ENCODE measurements around the gene DTNB.

DTNB gene

DNA sequence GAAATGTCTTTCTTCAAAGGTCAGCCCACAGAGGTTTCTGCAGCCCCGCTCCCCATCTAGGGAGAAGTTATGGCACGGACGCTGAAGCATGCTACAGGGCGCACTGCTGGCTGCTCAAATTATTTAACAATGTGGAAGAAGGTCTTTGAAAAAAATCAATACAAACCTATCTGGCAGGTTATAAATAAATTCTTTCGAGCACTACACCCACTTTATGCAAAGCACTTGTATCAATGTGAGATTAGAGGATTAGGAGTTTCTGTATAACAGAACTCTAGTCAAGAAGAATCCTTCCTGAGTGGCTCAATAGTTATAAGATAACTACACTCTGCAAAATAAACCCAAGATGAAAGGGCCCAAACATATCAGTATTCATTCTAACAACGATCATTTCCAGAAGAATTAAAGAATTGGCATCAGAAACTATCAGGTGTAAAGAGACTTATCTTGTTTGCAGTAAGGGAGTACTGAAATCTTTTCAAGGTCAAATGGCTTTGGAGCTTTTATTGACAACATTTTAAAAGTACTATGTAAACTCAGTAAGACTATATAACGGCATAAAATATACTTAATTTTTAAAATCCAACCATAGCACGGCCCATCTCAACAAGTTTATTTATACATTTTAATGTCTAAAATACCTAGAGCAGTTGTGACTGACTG, 228.6 kb downstream of the DTNB start:
- no peak overlapping the region for H3K4me3 ChIP-seq (ENCODE audit: low read length)
- TF ChIP-seq, protein P1, sequence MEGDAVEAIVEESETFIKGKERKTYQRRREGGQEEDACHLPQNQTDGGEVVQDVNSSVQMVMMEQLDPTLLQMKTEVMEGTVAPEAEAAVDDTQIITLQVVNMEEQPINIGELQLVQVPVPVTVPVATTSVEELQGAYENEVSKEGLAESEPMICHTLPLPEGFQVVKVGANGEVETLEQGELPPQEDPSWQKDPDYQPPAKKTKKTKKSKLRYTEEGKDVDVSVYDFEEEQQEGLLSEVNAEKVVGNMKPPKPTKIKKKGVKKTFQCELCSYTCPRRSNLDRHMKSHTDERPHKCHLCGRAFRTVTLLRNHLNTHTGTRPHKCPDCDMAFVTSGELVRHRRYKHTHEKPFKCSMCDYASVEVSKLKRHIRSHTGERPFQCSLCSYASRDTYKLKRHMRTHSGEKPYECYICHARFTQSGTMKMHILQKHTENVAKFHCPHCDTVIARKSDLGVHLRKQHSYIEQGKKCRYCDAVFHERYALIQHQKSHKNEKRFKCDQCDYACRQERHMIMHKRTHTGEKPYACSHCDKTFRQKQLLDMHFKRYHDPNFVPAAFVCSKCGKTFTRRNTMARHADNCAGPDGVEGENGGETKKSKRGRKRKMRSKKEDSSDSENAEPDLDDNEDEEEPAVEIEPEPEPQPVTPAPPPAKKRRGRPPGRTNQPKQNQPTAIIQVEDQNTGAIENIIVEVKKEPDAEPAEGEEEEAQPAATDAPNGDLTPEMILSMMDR (conservative IDR thresholded peaks at IDR 0.05; ENCODE audit: low read depth, low read length), result no peak
- no peak for DNase-seq (ENCODE audit: low read depth)

DNA sequence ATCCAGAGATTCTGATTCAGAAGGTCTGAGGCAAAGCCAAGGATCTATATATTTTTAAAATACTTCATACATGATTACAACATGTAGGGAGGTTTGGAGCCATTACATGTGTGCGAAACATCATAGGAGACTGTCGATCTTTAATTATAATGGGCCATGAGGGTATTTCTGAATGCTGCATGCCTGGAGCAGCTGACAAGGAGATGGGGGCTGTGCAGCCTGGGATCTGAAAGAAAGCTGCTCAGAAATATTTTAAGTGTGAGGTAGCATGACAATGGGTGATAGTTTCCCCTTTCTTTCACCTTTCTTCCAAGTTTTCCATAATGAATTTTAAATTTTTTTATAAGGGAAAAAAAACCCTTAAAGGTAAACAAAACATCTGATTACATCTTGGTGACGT, 229.6 kb downstream of the DTNB start:
- no peak for DNase-seq (ENCODE audit: low read depth)
- H3K4me3 ChIP-seq (ENCODE audit: low read length), result no peak overlapping the region
- TF ChIP-seq, protein P1 (conservative IDR thresholded peaks at IDR 0.05; ENCODE audit: low read depth, low read length), result no peak

DNA sequence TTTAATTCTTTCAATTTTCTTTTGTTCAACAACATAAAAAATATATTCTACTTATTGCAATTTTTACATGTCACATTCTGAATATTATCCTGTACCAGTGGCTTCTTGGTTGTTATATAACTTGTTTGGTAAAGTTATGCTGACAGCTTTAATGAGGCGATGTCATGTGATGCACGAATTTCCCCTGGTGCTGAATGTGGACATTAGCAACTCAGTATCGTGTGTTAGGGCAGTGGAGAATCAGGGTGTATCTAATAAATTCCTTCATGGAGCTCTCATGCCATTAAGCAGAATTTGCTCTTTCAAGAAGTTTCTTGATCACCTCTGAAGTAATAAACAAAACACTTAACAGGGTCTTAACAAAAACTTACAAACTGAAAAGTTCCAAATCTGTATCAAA, 232.0 kb downstream of the DTNB start:
- TF ChIP-seq, protein P1 (conservative IDR thresholded peaks at IDR 0.05; ENCODE audit: low read depth, low read length), result no peak
- DNase-seq (ENCODE audit: low read depth), result peak; percentile 25
- H3K4me3 ChIP-seq (ENCODE audit: low read length), result no peak overlapping the region

DNA sequence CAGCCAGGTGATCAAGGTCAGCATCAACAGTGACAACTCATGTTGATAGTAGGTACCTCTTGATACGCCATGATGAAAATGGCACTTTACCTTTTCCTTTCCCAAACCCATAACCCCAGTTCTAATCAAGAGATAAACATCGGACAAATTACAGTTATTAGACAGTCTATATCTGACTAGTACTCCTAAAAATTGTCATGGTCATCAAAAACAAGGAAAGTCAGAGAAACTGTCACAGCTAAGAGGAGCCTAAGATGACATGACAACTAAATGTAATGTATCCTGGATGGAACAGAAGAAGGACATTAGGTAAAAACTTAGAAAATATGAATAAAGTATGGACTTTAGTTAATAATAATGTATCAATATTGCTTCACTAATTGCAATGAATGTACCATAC, 234.6 kb downstream of the DTNB start:
- TF ChIP-seq, protein P1 (conservative IDR thresholded peaks at IDR 0.05; ENCODE audit: low read depth, low read length), result no peak
- no peak overlapping the region for H3K4me3 ChIP-seq (ENCODE audit: low read length)
- no peak for DNase-seq (ENCODE audit: low read depth)

DNA sequence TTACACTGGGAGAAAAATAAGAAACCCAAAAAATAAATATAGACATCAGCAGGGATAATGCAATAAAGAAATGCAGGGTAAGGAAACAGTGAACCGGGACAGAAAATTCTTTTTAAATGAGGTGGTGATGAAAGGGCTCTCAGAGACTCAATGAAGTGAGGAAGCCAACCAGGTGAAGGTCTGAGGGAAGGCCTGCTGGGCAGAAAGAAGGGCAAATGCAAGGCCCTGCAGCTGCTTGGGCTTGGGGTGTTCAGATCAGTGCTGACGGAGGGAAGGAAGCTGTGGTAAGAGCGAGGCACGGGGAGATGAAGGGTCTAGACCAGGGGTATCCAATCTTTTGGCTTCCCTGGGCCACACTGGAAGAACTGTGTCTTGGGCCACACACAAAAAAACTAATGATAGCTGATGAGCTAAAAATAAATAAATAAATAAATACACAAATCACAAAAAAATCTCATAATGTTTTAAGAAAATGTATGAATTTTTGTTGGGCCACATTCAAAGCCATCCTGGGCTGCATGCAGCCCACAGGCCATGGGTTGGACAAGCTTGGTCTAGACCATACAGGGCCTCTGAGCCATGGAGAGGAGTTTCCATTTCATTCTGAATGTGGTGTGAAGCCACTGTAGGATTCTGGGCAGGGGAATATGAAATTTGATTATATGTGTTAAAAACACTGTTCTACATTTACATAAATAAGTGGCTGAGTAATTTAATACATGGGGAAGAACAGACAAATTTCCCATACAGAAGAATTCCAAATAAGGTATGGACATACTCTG, 235.3 kb downstream of the DTNB start:
- TF ChIP-seq, protein P1 (conservative IDR thresholded peaks at IDR 0.05; ENCODE audit: low read depth, low read length), result no peak
- DNase-seq (ENCODE audit: low read depth), result no peak
- no peak overlapping the region for H3K4me3 ChIP-seq (ENCODE audit: low read length)

DNA sequence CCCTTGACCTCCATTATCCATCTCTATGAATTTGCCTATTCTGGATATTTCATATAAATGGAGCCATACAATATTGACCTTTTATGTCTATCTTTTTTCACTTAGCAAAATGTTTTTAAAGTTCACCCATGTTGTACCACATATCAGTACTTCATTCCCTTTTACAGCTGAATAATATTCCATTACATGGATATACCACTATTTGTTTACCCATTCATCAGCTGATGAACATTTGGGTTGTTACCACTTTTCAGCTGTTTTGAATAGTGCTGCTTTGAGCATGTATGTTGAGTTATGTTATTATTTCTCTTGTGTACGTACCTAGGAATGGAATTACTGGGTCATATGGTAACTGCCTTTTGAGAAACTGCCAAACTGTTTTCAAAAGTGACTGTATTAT, 238.0 kb downstream of the DTNB start:
- TF ChIP-seq, protein P1 (conservative IDR thresholded peaks at IDR 0.05; ENCODE audit: low read depth, low read length), result no peak
- DNase-seq (ENCODE audit: low read depth), result no peak
- no peak overlapping the region for H3K4me3 ChIP-seq (ENCODE audit: low read length)

DNA sequence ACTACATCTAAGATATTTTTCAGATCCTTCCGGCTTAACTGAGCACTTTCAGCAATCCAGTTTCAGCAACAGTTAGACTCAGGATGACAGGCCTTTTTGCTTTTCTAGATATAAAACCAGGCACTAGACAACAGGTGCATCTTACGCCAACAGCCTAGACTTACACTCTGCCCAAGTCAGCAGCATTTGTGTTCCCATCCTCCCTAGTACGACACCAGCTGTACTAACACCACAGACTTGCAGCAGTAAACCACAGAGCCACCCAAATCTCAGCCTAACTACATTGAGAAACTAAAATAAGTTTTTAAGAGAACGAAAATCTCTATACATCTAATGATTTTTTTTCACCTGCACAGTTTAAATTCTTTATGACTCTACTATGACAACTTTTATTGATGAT, 241.8 kb downstream of the DTNB start:
- no peak overlapping the region for H3K4me3 ChIP-seq (ENCODE audit: low read length)
- TF ChIP-seq, protein P1 (conservative IDR thresholded peaks at IDR 0.05; ENCODE audit: low read depth, low read length), result no peak
- DNase-seq (ENCODE audit: low read depth), result no peak
